ENCODE results near the gene PGGT1B.

The PGGT1B gene

DNA sequence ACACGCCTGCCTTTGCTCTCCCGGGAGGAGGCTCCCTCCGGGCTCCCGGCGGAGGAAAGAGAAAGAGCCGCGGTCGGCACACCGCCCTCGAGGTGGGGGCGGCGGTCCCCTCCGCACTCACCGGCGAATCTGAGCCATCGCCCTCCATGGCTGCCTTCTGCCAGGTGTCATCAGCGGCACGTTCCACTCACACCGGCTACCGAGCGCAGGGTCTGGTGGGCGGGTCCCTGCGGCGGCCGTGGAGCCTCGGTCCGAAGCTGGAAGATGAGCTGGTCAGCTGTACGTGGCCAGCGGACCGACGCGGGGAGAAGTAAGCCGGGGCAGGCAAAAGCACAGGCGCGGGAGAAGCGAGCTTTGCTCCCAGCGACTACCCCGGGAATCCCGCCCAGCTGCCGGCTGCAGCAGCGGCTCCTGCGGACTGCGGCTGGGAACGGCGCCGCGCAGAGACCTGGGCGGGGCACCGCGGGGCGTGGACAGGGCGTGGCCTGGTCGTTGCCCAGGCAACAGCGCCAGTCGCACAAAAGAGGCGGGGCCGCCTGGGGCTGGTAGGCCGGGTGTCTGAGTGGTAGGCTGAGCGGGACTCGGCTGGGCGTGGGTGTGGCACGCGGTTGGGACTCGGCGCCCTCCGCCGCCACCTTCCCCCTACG, 93.1 kb downstream of the PGGT1B start, which contains the start of gene TRIM36:
Gene TRIM36 (minus strand): TSS at position 422 of the 647 bp plus-strand sequence. CDS start 274 bp downstream, at position 148.
- Histone ChIP-seq H3K27me3 (ENCODE audit: insufficient read depth, low read depth, severe bottlenecking) (no peaks in the 10 kb centered on the region), H3K4me3 (ENCODE audit: low read depth, low read length) (peak within 1 kb of the TSS; percentile 86), H3K27ac (peak within 1 kb of the TSS; percentile 94), H3K9me3 (ENCODE audit: severe bottlenecking) (peaks cover 4% of the 10 kb centered on the region), H3K36me3 (peaks cover 35% of the 10 kb centered on the region)
- peak; percentile 97 for DNase-seq
- TF ChIP-seq, protein P1, sequence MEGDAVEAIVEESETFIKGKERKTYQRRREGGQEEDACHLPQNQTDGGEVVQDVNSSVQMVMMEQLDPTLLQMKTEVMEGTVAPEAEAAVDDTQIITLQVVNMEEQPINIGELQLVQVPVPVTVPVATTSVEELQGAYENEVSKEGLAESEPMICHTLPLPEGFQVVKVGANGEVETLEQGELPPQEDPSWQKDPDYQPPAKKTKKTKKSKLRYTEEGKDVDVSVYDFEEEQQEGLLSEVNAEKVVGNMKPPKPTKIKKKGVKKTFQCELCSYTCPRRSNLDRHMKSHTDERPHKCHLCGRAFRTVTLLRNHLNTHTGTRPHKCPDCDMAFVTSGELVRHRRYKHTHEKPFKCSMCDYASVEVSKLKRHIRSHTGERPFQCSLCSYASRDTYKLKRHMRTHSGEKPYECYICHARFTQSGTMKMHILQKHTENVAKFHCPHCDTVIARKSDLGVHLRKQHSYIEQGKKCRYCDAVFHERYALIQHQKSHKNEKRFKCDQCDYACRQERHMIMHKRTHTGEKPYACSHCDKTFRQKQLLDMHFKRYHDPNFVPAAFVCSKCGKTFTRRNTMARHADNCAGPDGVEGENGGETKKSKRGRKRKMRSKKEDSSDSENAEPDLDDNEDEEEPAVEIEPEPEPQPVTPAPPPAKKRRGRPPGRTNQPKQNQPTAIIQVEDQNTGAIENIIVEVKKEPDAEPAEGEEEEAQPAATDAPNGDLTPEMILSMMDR (IDR thresholded peaks at IDR 0.05; ENCODE audit: low read depth, low read length), result peak; percentile 38; the same call in 1 of the 2 replicates

DNA sequence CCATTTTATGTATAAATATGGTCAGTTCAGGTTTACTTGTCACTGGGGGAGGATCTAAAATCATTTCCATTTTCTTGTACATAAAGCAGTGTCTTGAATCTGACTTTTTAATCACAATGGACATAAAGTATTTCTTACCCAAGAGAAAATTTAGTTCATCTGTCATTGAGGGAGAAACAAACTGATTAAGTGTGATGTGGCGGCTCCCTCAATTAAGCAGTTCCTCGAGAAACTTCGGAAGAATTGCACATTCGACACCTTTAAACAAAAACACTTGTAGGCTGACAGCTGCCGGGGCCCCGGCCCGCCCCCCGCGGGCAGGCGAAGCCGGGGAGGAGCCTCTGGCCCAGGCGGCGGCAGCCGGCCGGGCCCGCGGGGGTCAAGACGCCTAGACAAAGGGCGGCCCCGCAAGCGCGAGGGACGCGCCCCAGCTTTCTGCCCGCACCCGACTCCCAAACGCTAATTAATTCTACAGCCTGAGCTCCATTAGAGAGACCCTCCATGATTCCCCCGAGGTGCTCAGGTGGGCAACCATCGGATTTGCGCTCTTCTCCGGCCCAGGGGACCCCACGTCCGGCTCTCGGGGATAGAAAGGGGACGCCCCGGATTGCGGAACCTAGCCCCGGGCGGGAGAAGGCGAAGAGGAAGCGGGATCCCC, 93.7 kb downstream of the PGGT1B start:
- no peaks in the 10 kb centered on the region for H3K27me3 ChIP-seq (ENCODE audit: insufficient read depth, low read depth, severe bottlenecking)

DNA sequence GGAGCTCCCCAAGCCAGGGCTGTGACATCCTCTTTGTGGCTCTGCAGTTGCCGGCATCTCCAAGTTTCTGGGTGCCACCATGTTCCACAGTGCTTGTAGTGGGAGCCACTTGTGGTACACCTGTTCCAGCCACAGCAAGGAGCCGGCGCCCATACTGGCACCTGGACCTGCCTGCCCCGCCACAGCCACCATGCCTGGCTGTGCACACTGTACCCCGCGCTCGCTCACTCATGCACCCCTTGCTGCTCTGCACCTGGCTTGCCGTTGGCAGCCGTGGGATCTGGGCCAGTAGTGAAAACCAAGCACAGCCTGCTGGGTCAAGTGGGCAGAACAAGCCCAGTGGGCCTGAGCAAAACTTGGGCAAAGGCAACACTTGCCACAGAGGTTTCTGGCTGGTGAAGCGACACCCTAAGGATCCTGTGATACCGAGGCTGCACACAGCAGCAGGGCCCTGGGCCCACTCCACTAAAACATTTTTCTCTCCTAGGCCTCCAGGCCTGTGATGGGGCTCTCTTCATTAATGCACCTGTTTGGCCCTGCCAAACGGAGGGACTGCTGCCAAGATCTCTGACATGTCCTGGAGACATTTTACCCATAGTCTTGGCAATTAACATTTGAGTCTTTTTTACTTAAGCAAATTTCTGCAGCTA, 95.8 kb downstream of the PGGT1B start:
- Histone ChIP-seq H3K36me3 (peaks cover 46% of the 10 kb centered on the region), H3K4me3 (ENCODE audit: low read depth, low read length) (no peak overlapping the region), H3K9me3 (ENCODE audit: severe bottlenecking) (peaks cover 4% of the 10 kb centered on the region), H3K27ac (no peak overlapping the region), H3K27me3 (ENCODE audit: insufficient read depth, low read depth, severe bottlenecking) (no peaks in the 10 kb centered on the region)
- DNase-seq, result no peak
- TF ChIP-seq, protein P1 (IDR thresholded peaks at IDR 0.05; ENCODE audit: low read depth, low read length), result no peak

More for the DNA sequence above, 93.7 kb downstream of the PGGT1B start:
- H3K9me3 ChIP-seq (ENCODE audit: severe bottlenecking), result peaks cover 4% of the 10 kb centered on the region
- TF ChIP-seq, protein P1 (IDR thresholded peaks at IDR 0.05; ENCODE audit: low read depth, low read length), result no peak
- DNase-seq, result peak; percentile 58
- H3K36me3 ChIP-seq, result peaks cover 37% of the 10 kb centered on the region
- H3K27ac ChIP-seq, result peak overlapping the region; percentile 94
- H3K4me3 ChIP-seq (ENCODE audit: low read depth, low read length), result peak overlapping the region; percentile 86

DNA sequence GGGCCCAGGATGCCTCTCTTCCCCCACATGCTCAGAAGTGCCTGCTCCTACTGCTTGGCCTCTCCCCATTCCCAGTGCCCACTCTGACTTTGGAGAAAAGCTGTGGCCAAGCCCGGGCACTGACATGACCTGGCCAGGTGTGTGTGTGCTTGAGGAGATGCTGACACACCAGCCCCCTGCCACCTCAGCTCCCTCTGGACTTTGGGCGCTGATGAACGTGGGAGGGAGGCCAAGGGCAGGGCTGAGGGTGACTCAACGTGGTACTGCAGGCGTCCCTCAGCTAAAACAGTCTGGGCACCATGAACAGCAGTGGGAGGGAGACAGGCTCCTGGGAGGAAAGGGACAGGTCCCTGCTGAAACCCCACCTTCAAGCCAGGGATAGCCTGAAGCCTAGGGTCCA, 96.9 kb downstream of the PGGT1B start:
- Histone ChIP-seq H3K9me3 (ENCODE audit: severe bottlenecking) (peaks cover 4% of the 10 kb centered on the region), H3K27ac (no peak overlapping the region), H3K27me3 (ENCODE audit: insufficient read depth, low read depth, severe bottlenecking) (no peaks in the 10 kb centered on the region), H3K4me3 (ENCODE audit: low read depth, low read length) (no peak overlapping the region), H3K36me3 (peaks cover 54% of the 10 kb centered on the region)
- TF ChIP-seq, protein P1 (IDR thresholded peaks at IDR 0.05; ENCODE audit: low read depth, low read length), result no peak
- DNase-seq, result no peak

DNA sequence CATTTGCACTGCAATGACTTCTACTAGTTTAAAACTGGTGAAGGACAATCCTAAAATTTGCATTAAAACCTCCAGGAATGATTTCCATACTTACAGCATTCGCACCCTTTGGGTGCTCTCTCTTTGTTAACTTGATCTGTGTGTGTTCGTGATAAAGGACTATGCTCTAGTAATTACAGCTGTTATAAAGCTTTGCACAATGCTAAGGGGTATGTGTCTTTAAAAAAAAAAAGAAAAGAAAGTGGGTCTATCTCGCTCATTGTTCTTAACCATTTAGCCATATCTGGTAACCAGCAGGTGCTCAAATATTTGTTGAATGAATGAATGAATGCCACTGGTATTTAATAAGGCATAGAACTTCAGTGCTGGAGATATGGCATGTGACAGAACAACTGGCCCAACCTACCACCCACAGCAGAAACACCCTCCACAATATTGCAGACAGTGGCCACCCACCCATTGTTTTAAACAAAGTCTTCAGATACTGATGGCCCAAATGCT, 101.7 kb downstream of the PGGT1B start:
- no peak overlapping the region for H3K4me3 ChIP-seq (ENCODE audit: low read depth, low read length)
- H3K9me3 ChIP-seq (ENCODE audit: severe bottlenecking), result no peaks in the 10 kb centered on the region
- no peaks in the 10 kb centered on the region for H3K27me3 ChIP-seq (ENCODE audit: insufficient read depth, low read depth, severe bottlenecking)
- H3K27ac ChIP-seq, result no peak overlapping the region
- peaks cover 37% of the 10 kb centered on the region for H3K36me3 ChIP-seq
- TF ChIP-seq, protein P1 (IDR thresholded peaks at IDR 0.05; ENCODE audit: low read depth, low read length), result no peak
- DNase-seq, result no peak

Measured in WERI-Rb-1 (cell line).